Fibroblast of villous mesenchyme (primary cell): ENCODE measurements around the gene ING1. TPM values are rescaled to one million over a fixed set of nuclear protein-coding genes. Genes with fewer than 3 reads are reported as not detected.
"Not testable (repeated sequence)": the region's sequence is repeated elsewhere in the genome, so short reads cannot be mapped to it uniquely, and the experiment has no call there.

ENCODE experiments used
- DNase-seq: peaks from one replicate; pipeline ENCODE4 v3.0.0-alpha.2; 2010; ENCODE audit warnings: low read depth
- H3K4me3 ChIP-seq: 2 replicates; pipeline ENCODE4 v1.5.1; 2011; ENCODE audit warnings: low read depth, mild to moderate bottlenecking, low read length
- CTCF ChIP-seq: IDR thresholded peaks from 2 replicates; pipeline ENCODE4 v1.5.1; 2012; ENCODE audit warnings: low read depth, mild to moderate bottlenecking, low read length; ENCODE audit not compliant: insufficient read depth
- total RNA-seq: library from RNA; depleted of rRNA; stranded (reverse); fragments of >200 nt; gene quantifications from 2 replicates; pipeline ENCODE4 v1.2.3, GENCODE V29; 2012

ING1 gene
- total RNA-seq, 1 donor = 8.2 TPM

GRCh38 chr13:110689711-110690110 is 23.8 kb upstream of the ING1 start:
- no peak for DNase-seq
- H3K4me3 ChIP-seq = no peak overlapping the region
- TF ChIP-seq CTCF = no peak

DNA sequence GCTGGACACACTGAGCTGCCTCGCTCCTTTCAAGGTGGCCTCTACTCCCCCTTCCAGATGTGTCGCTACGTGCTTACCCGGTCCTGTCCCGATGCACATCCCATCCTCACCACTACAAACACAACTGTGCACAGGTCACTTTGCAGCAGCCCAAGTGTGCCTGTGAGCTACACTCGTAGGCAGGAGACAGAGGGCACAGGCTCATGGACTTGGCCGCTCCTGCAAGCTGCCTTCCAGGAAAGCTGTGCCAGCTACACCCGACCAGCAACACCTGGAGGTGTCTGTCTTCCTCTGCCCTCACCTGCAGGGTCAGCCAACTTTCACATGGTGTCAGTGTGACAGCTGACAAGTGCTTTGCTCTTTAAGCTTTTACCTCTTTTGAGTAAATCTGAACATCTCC is 23.0 kb upstream of the ING1 start:
- no peak overlapping the region for H3K4me3 ChIP-seq
- DNase-seq = no peak
- TF ChIP-seq CTCF = no peak

DNA sequence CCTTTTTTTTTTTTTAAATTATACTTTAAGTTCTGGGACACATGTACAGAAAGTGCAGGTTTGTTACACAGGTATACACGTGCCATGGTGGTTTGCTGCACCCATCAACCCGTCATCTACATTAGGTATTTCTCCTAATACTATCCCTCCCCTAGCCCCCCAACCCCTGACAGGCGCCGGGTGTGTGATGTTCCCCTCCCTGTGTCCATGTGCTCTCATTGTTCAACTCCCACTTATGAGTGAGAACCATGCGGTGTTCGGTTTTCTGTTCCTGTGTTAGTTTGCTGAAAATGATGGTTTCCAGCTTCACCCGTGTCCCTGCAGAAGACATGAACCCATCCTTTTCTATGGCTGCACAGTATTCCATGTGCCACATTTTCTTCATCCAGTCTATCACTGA is 17.7 kb upstream of the ING1 start:
- not testable (repeated sequence) for H3K4me3 ChIP-seq, DNase-seq

DNA sequence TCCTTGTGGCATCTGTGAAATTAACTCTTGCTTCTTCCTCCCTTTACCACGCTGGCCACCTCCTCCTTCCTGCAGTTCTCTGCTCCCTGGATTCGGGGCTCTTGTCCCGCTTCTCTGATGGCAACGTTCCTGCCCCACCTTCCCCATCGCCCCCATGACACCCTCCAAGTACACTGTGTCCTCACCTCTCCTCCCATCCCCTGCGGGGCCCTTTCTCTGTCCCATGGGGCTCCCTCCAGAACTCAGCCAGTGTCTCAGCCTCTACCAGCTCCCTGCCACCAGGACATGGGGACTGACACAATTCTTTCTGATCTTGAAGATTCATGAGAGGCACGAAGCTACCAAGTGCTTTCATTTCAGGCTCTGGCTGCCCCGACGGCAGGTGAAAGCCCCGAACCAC is 16.7 kb upstream of the ING1 start:
- no peak overlapping the region for H3K4me3 ChIP-seq
- no peak for TF ChIP-seq CTCF
- no peak for DNase-seq

DNA sequence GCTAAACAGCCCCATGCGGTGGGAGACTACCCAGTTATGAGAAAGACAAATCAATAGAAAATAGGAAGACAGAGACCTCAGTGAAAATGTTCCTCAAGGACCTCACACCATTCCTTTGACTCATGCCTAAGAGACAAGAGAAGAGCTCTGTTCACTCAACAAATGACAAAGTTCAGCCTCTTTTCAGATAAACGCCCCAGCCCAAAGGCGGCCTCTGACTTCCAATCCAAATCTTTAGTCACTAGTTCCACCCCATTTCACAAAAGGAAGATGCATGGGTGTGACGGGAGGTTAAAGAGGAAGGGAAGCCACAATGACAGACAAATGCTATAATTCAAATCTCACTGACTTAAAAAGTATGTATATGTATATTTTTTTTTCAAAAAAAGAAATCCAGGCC is 15.7 kb upstream of the ING1 start:
- H3K4me3 ChIP-seq = no peak overlapping the region
- no peak for DNase-seq
- no peak for TF ChIP-seq CTCF

DNA sequence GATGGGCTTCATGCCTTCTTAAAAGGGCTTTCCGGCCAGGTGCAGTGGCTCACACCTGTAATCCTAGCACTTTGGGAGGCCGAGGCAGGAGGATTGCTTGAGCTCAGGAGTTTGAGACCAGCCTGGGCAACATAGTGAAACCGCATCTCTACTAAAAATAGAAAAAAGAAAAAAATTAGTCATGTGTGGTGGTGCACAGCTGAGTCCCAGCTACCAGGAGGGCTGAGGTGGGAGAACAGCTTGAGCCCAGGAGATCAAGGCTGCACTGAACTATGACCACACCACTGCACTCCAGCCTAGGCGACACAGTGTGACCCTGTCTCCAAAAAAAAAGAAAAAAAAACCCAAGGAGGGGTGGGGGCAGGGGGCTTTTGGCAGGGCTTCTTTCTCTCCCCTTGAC is 14.8 kb upstream of the ING1 start:
- H3K4me3 ChIP-seq = no peak overlapping the region
- no peak for TF ChIP-seq CTCF
- no peak for DNase-seq

GRCh38 chr13:110699148-110700145 is 14.1 kb upstream of the ING1 start:
- DNase-seq = no peak

More at GRCh38 chr13:110699148-110700145, 14.1 kb upstream of the ING1 start:
- TF ChIP-seq CTCF = no peak
- H3K4me3 ChIP-seq = no peak overlapping the region
